SK-N-SH (cell line): ENCODE results near the gene GRK3. TPM values are rescaled to one million over a fixed set of nuclear protein-coding genes. Genes with fewer than 3 reads are reported as not detected.
A peak's percentile ranks its signal among the peaks of the same experiment; 100 is the strongest.
"Not testable (repeated sequence)": the region's sequence is repeated elsewhere in the genome, so short reads cannot be mapped to it uniquely, and the experiment has no call there.

Experiments used
- CTCF ChIA-PET: fragments of 300-600, 350-600 bp; formaldehyde crosslinking; extraction: SDS; loops from one replicate; lab custom pipeline; 2021; lab: Yijun Ruan, JAX
- POLR2A ChIA-PET: fragments of 350-600 bp; sonication (Branson Sonifier 250); formaldehyde crosslinking; extraction: SDS; loops from one replicate; lab custom pipeline; 2020; ENCODE audit warnings: antibody characterized with exemption, inconsistent platforms; lab: Yijun Ruan, JAX
- DNase-seq: peaks from one replicate; pipeline ENCODE4 v3.0.0; 2012
- H2AFZ ChIP-seq: fragments of 200-600 bp; sonication (generic); 2 replicates; pipeline ENCODE4 v1.8.1; 2016; ENCODE audit warnings: antibody characterized with exemption, mild to moderate bottlenecking, low read depth
- H3F3A ChIP-seq: fragments of 200-600 bp; sonication (generic); replicated peaks from 2 replicates; pipeline ENCODE3; 2016; ENCODE audit warnings: antibody characterized with exemption, mild to moderate bottlenecking; ENCODE audit not compliant: insufficient read depth
- H3K27ac ChIP-seq, 2 experiments: fragments of 200-500 bp in 1 of 2; fragments of 200-600 bp in 1 of 2; sonication (Bioruptor generic) in 1 of 2; sonication (generic), shearing (Covaris generic) in 1 of 2; 2 replicates each; pipeline versions ENCODE4 v1.5.1 to v1.6.1; 2014 to 2016; ENCODE audit warnings: low read depth in 2 of 2, inconsistent platforms in 1 of 2, low read length in 1 of 2, mild to moderate bottlenecking in 1 of 2, mixed read lengths in 1 of 2
- H3K27me3 ChIP-seq: fragments of 200-600 bp; sonication (generic), shearing (Covaris generic); 2 replicates; pipeline ENCODE4 v1.6.1; 2016; ENCODE audit warnings: mixed run types; ENCODE audit not compliant: insufficient read depth
- H3K36me3 ChIP-seq, 2 experiments: fragments of 200-500 bp in 1 of 2; fragments of 200-600 bp in 1 of 2; sonication (Bioruptor generic) in 1 of 2; sonication (generic) in 1 of 2; replicated peaks in 1 of 2; 2 replicates each; pipeline versions ENCODE3 to v1.5.1; 2014 to 2016; ENCODE audit warnings: low read length in 1 of 2, mild to moderate bottlenecking in 1 of 2; ENCODE audit not compliant: insufficient read depth in 2 of 2, control insufficient read depth in 1 of 2
- H3K4me1 ChIP-seq, 2 experiments: fragments of 200-500 bp in 1 of 2; fragments of 200-600 bp in 1 of 2; sonication (Bioruptor generic) in 1 of 2; sonication (generic), shearing (Covaris generic) in 1 of 2; 2 replicates each; pipeline versions ENCODE4 v1.5.1 to v1.6.1; 2014 to 2016; ENCODE audit warnings: low read depth in 1 of 2, low read length in 1 of 2, mixed run types in 1 of 2; ENCODE audit not compliant: insufficient read depth in 2 of 2, control insufficient read depth in 1 of 2
- H3K4me2 ChIP-seq: fragments of 200-600 bp; sonication (generic), shearing (Covaris generic); 2 replicates; pipeline ENCODE4 v1.6.1; 2017; ENCODE audit warnings: mixed run types
- H3K4me3 ChIP-seq, 2 experiments: fragments of 200-500 bp in 1 of 2; fragments of 200-600 bp in 1 of 2; sonication (Bioruptor generic) in 1 of 2; sonication (generic), shearing (Covaris generic) in 1 of 2; 2 replicates each; pipeline versions ENCODE4 v1.5.1 to v1.8.1; 2014 to 2016; ENCODE audit warnings: low read depth in 2 of 2, inconsistent platforms in 1 of 2, low read length in 1 of 2, mild to moderate bottlenecking in 1 of 2, mixed read lengths in 1 of 2, moderate library complexity in 1 of 2
- H3K79me2 ChIP-seq: fragments of 200-600 bp; sonication (generic); 2 replicates; pipeline ENCODE4 v1.8.1; 2017; ENCODE audit warnings: mild to moderate bottlenecking; ENCODE audit not compliant: insufficient read depth
- H3K9ac ChIP-seq: fragments of 200-600 bp; sonication (generic); 2 replicates; pipeline ENCODE4 v1.6.1; 2017; ENCODE audit warnings: mixed run types
- H3K9me2 ChIP-seq: fragments of 200-600 bp; sonication (generic); 2 replicates; pipeline ENCODE4 v1.6.1; 2017; ENCODE audit warnings: mixed run types
- H3K9me3 ChIP-seq: fragments of 200-600 bp; sonication (generic); 2 replicates; pipeline ENCODE4 v1.6.1; 2017; ENCODE audit warnings: mixed run types, mild to moderate bottlenecking, moderate library complexity
- H4K20me1 ChIP-seq: fragments of 200-600 bp; sonication (generic); 2 replicates; pipeline ENCODE4 v1.6.1; 2017; ENCODE audit warnings: mild to moderate bottlenecking, mixed run types; ENCODE audit not compliant: insufficient read depth
- GABPA ChIP-seq: IDR thresholded peaks from 2 replicates; pipeline ENCODE4 v1.4.0; 2012; ENCODE audit warnings: low read depth, mild to moderate bottlenecking
- GATA2 ChIP-seq: sonication (generic); formaldehyde crosslinking; IDR thresholded peaks from 2 replicates; pipeline ENCODE4 v1.5.0; 2020; ENCODE audit warnings: mild to moderate bottlenecking, missing genetic modification reagents
- RAD21 ChIP-seq: IDR thresholded peaks from 2 replicates; pipeline ENCODE4 v1.6.1; 2012; ENCODE audit warnings: mild to moderate bottlenecking, low read length
- SMC3 ChIP-seq: IDR thresholded peaks from 2 replicates; pipeline ENCODE4 v1.6.1; 2012; ENCODE audit warnings: low read depth, low read length, improper control_type of control experiment
- TCF12 ChIP-seq: IDR thresholded peaks from 2 replicates; pipeline ENCODE4 v1.4.0; 2012
- WGBS: methylation state at CpG from one replicate; pipeline ENCODE4 v1.1.6; 2017; ENCODE audit warnings: low lambda C conversion rate; 5-methylcytosine and 5-hydroxymethylcytosine counted together
- polyA plus RNA-seq, 3 experiments: library from polyadenylated mRNA; depleted of rRNA; stranded (reverse); fragments of >200 nt; gene quantifications; 2 replicates each; pipeline ENCODE4 v1.2.3, GENCODE V29; 2012
- TF ChIP-seq, protein P1 (sequence below): IDR thresholded peaks from 2 replicates; pipeline ENCODE4 v1.4.0; 2012; ENCODE audit warnings: low read depth, borderline replicate concordance
- TF ChIP-seq, protein P2 (sequence below): fragments of 200-600 bp; sonication (generic); IDR thresholded peaks from 2 replicates; pipeline ENCODE4 v1.6.1; 2017; ENCODE audit warnings: antibody characterized with exemption, mild to moderate bottlenecking, moderate library complexity

The GRK3 gene
- polyA plus RNA-seq, 1 of the 3 experiments (the other 2 are of a cell fraction), result 1.3 TPM

DNA sequence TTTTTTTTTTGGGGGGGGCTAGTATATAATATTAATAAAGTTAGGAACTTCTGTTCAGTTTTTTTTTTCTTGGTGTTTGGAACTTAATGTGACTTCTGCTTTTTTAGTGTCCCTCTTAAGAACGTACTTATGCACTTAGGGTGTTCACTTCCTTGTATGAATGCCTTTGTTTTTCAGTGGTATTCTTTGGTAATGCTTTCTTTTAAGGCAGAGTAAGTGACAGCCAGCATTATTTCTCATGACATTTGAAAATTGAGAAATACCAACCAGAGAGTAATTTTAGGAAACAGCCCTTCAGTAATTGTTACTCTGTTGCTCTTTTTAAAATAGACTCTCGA lies 2.4 kb downstream of the GRK3 start:
- H3K9me3 ChIP-seq, result no peaks in the 10 kb centered on the region
- TF ChIP-seq, protein P1, sequence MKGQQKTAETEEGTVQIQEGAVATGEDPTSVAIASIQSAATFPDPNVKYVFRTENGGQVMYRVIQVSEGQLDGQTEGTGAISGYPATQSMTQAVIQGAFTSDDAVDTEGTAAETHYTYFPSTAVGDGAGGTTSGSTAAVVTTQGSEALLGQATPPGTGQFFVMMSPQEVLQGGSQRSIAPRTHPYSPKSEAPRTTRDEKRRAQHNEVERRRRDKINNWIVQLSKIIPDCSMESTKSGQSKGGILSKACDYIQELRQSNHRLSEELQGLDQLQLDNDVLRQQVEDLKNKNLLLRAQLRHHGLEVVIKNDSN, result no peak
- TF ChIP-seq, all 33 proteins: peak for 0
- H3K4me3 ChIP-seq, result peak overlapping the region in 1 of 2 experiments; percentile 88; a peak in 2 of 4 replicates
- H3K4me1 ChIP-seq, result peaks cover 5 to 20% of the 10 kb centered on the region in 2 experiments; a peak in 2 of 4 replicates
- CTCF ChIA-PET, result interaction anchor here (0.9 to 4.2 kb wide), 5 partner anchors 104 to 335 kb away, joined by 3 to 17 read pairs (median 12); no protein-coding TSS in a partner anchor
- peak overlapping the region in 1 of 2 experiments; percentile 96; a peak in 2 of 4 replicates for H3K27ac ChIP-seq
- WGBS, result 68% methylated on average over 2 of the region's 2 CpGs
- 0 out of 2 replicates have a peak, but pooled peaks cover 3% of the 10 kb centered on the region for H3K79me2 ChIP-seq
- H3K27me3 ChIP-seq, result peaks cover 6% of the 10 kb centered on the region; the same call in 1 of the 2 replicates
- H3K4me2 ChIP-seq, result no peak overlapping the region
- DNase-seq, result no peak
- H3F3A ChIP-seq, result peaks cover 4% of the 10 kb centered on the region
- H3K9me2 ChIP-seq, result no peaks in the 10 kb centered on the region
- no peak overlapping the region for H2AFZ ChIP-seq
- no peaks in the 10 kb centered on the region for H3K36me3 ChIP-seq
- no peak overlapping the region for H3K9ac ChIP-seq
- no peaks in the 10 kb centered on the region for H4K20me1 ChIP-seq
- POLR2A ChIA-PET, result no interaction called here

DNA sequence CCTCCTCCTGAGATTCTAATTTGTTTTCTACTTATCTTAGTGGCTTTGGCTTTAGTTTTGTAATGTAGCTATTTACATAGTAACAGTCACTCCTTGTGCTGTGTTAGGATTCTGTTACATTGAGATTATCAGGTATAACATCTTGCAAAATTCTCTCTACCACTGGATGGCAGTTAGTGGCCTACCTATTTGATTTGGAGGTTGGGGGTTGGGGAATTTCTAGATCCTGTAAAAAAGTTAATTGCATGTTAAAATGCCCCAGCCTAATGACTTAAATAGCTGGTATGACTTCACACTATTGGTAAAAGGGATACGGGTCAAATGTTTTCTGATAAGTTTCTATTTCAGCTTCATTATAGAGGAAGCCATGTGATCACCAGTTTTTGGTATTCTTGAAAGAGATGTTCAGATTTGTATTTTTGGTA lies 2.8 kb downstream of the GRK3 start:
- Histone ChIP-seq H3K4me2 (no peak overlapping the region), H3K27ac (peak overlapping the region in 1 of 2 experiments; percentile 96; a peak in 2 of 4 replicates), H4K20me1 (no peaks in the 10 kb centered on the region), H3K79me2 (0 out of 2 replicates have a peak, but pooled peaks cover 3% of the 10 kb centered on the region), H2AFZ (no peak overlapping the region), H3K9me2 (no peaks in the 10 kb centered on the region), H3K36me3 (no peaks in the 10 kb centered on the region), H3K4me3 (peak overlapping the region in 1 of 2 experiments; percentile 88; a peak in 2 of 4 replicates), H3K9me3 (no peaks in the 10 kb centered on the region), H3K4me1 (peaks cover 5 to 20% of the 10 kb centered on the region in 2 experiments; a peak in 2 of 4 replicates), H3K27me3 (peaks cover 6% of the 10 kb centered on the region; the same call in 1 of the 2 replicates), H3K9ac (no peak overlapping the region), H3F3A (peaks cover 4% of the 10 kb centered on the region)
- peak; percentile 30 for DNase-seq
- POLR2A ChIA-PET, result no interaction called here
- TF ChIP-seq RAD21, result peak; percentile 61
- TF ChIP-seq GATA2 (CRISPR knock-in tag), result peak; percentile 63
- peak; percentile 31; the same call in 1 of the 2 replicates for TF ChIP-seq SMC3
- no peak for TF ChIP-seq GABPA
- TF ChIP-seq, protein P2, sequence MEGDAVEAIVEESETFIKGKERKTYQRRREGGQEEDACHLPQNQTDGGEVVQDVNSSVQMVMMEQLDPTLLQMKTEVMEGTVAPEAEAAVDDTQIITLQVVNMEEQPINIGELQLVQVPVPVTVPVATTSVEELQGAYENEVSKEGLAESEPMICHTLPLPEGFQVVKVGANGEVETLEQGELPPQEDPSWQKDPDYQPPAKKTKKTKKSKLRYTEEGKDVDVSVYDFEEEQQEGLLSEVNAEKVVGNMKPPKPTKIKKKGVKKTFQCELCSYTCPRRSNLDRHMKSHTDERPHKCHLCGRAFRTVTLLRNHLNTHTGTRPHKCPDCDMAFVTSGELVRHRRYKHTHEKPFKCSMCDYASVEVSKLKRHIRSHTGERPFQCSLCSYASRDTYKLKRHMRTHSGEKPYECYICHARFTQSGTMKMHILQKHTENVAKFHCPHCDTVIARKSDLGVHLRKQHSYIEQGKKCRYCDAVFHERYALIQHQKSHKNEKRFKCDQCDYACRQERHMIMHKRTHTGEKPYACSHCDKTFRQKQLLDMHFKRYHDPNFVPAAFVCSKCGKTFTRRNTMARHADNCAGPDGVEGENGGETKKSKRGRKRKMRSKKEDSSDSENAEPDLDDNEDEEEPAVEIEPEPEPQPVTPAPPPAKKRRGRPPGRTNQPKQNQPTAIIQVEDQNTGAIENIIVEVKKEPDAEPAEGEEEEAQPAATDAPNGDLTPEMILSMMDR, result no peak
- no peak for TF ChIP-seq TCF12
- CTCF ChIA-PET, result interaction anchor here (0.9 to 4.2 kb wide), 5 partner anchors 105 to 335 kb away, joined by 3 to 17 read pairs (median 16); no protein-coding TSS in a partner anchor
- 52% methylated on average over 1 of the region's 1 CpG for WGBS

DNA sequence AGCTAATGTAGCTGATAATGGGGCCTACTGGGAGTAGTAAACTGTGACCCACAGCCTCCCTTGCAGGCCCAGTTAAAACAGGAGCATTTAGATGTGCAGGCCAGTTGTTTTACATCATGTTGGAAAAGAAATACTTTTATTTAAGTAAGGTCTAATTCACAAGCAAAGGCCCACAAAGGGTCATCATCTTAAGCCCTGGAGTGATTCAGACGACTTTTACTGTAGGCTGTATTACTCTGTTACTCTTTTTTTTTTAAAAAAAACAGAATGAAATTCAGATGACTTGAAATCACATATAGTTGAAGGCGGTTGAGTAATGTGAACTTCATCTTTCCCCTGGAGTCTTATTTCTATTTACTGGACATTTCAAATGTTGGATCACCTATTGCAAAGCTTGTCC lies 3.6 kb downstream of the GRK3 start:
- not testable (repeated sequence) for H3K9ac ChIP-seq, H3K4me2 ChIP-seq, DNase-seq, H3F3A ChIP-seq, H3K27me3 ChIP-seq, H4K20me1 ChIP-seq, H3K9me2 ChIP-seq, H3K79me2 ChIP-seq, H3K9me3 ChIP-seq, H3K36me3 ChIP-seq, H2AFZ ChIP-seq
- ChIA-PET CTCF (interaction anchor here (0.8 to 4.2 kb wide), 5 partner anchors 106 to 205 kb away, joined by 3 to 17 read pairs (median 16); no protein-coding TSS in a partner anchor), POLR2A (interaction anchor here (1.0 kb wide), 1 partner anchor 129 kb away, joined by 3 read pairs; no protein-coding TSS in a partner anchor)
- Histone ChIP-seq H3K4me1 (peaks cover 5 to 20% of the 10 kb centered on the region in 2 experiments; a peak in 2 of 4 replicates), H3K4me3 (0 out of 4 replicates have a peak overlapping the region, but pooled peaks of 1 of the 2 experiments have one; percentile 21), H3K27ac (peak overlapping the region in 1 of 2 experiments; percentile 96; a peak in 2 of 4 replicates)
- 52% methylated on average over 2 of the region's 2 CpGs for WGBS
